H1 (cell line): Measurements from ENCODE around the gene UNC93A. TPM values are rescaled to one million over a fixed set of nuclear protein-coding genes. Genes with fewer than 3 reads are reported as not detected.

Source experiments
- CBX5 ChIP-seq: fragments of 300-800, 300-1000 bp; sonication (generic); IDR thresholded peaks from 2 replicates; pipeline ENCODE4 v1.7.1; 2016; ENCODE audit warnings: antibody characterized with exemption, low read length, low read depth
- EGR1 ChIP-seq: IDR thresholded peaks from 2 replicates; pipeline ENCODE4 v1.6.1; 2011; ENCODE audit warnings: low read depth, low read length, borderline replicate concordance
- RBBP5 ChIP-seq: IDR thresholded peaks from 2 replicates; pipeline ENCODE4 v1.7.1; 2012; ENCODE audit warnings: low read depth, mild to moderate bottlenecking, inconsistent platforms, low read length, moderate library complexity, borderline replicate concordance
- TCF12 ChIP-seq: IDR thresholded peaks from 2 replicates; pipeline ENCODE4 v1.6.1; 2011; ENCODE audit warnings: low read depth, mild to moderate bottlenecking, low read length
- ZNF274 ChIP-seq: IDR thresholded peaks from 2 replicates; pipeline ENCODE4 v1.7.0; 2012; ENCODE audit warnings: low read length, borderline replicate concordance; ENCODE audit errors: extremely low read depth
- polyA plus RNA-seq, 7 experiments: library from polyadenylated mRNA; depleted of rRNA in 3 of 7; stranded (reverse) in 5 of 7; unstranded in 2 of 7; fragments of >200 nt in 5 of 7; fragments of 200-250 nt in 2 of 7; gene quantifications; 1 replicate in 5 of 7; 2 replicates in 1 of 7; 4 replicates in 1 of 7; pipeline versions ENCODE4 v1.2.1 to v1.2.3, GENCODE V29; 2011 to 2013; ENCODE audit warnings: missing spikeins in 2 of 7, mixed read lengths in 2 of 7
- total RNA-seq: library from RNA; stranded (reverse); fragmentation: NEBNext Ultra II Directional; extraction: Animal tissue kit (Norgen Biotek cat#: 25700); gene quantifications from 2 replicates; pipeline ENCODE4 v1.2.1, GENCODE V29; 2021
- TF ChIP-seq, protein P1 (sequence below): fragments of 300-600 bp; sonication (generic); IDR thresholded peaks from 2 replicates; pipeline ENCODE4 v1.7.1; 2012; ENCODE audit warnings: low read length, moderate library complexity, mild to moderate bottlenecking, inconsistent platforms; ENCODE audit not compliant: insufficient replicate concordance

UNC93A gene
- total and polyA plus RNA-seq, 2 of the 8 experiments (the other 6 are each of a cell fraction or from before 2014, with no cell fraction given), result 0.39 TPM; not detected in 1

DNA sequence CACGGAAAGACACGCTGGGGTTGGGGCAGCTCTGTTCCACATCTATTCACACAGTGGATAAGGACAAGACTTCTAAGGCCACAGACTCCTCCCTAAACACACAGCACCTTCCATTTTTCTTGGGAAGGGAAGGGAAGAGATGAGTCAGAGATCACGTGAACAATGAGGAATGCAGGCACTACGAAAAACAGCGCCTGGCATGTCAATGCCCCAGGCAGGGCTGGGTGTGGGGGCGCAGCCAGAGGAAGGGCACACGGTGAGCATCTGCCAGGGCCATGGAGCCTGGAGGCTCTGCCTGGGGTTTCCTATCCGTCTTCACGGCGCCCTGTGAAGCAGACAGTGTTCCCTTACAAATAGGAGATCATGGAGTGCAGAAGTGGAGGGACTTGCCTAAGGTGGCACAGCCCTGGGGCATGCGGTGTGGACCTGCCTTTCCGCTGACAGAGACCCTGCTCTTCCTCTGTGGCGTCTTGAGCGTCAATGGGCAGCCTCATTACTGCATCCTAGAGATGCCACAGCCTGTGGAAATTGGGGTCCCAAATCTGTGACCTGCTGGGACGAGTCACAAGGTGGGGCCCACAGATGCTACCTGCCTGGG is 15.4 kb downstream of the UNC93A start (continued):
- TF ChIP-seq CBX5, result no peak
- TF ChIP-seq, protein P1, sequence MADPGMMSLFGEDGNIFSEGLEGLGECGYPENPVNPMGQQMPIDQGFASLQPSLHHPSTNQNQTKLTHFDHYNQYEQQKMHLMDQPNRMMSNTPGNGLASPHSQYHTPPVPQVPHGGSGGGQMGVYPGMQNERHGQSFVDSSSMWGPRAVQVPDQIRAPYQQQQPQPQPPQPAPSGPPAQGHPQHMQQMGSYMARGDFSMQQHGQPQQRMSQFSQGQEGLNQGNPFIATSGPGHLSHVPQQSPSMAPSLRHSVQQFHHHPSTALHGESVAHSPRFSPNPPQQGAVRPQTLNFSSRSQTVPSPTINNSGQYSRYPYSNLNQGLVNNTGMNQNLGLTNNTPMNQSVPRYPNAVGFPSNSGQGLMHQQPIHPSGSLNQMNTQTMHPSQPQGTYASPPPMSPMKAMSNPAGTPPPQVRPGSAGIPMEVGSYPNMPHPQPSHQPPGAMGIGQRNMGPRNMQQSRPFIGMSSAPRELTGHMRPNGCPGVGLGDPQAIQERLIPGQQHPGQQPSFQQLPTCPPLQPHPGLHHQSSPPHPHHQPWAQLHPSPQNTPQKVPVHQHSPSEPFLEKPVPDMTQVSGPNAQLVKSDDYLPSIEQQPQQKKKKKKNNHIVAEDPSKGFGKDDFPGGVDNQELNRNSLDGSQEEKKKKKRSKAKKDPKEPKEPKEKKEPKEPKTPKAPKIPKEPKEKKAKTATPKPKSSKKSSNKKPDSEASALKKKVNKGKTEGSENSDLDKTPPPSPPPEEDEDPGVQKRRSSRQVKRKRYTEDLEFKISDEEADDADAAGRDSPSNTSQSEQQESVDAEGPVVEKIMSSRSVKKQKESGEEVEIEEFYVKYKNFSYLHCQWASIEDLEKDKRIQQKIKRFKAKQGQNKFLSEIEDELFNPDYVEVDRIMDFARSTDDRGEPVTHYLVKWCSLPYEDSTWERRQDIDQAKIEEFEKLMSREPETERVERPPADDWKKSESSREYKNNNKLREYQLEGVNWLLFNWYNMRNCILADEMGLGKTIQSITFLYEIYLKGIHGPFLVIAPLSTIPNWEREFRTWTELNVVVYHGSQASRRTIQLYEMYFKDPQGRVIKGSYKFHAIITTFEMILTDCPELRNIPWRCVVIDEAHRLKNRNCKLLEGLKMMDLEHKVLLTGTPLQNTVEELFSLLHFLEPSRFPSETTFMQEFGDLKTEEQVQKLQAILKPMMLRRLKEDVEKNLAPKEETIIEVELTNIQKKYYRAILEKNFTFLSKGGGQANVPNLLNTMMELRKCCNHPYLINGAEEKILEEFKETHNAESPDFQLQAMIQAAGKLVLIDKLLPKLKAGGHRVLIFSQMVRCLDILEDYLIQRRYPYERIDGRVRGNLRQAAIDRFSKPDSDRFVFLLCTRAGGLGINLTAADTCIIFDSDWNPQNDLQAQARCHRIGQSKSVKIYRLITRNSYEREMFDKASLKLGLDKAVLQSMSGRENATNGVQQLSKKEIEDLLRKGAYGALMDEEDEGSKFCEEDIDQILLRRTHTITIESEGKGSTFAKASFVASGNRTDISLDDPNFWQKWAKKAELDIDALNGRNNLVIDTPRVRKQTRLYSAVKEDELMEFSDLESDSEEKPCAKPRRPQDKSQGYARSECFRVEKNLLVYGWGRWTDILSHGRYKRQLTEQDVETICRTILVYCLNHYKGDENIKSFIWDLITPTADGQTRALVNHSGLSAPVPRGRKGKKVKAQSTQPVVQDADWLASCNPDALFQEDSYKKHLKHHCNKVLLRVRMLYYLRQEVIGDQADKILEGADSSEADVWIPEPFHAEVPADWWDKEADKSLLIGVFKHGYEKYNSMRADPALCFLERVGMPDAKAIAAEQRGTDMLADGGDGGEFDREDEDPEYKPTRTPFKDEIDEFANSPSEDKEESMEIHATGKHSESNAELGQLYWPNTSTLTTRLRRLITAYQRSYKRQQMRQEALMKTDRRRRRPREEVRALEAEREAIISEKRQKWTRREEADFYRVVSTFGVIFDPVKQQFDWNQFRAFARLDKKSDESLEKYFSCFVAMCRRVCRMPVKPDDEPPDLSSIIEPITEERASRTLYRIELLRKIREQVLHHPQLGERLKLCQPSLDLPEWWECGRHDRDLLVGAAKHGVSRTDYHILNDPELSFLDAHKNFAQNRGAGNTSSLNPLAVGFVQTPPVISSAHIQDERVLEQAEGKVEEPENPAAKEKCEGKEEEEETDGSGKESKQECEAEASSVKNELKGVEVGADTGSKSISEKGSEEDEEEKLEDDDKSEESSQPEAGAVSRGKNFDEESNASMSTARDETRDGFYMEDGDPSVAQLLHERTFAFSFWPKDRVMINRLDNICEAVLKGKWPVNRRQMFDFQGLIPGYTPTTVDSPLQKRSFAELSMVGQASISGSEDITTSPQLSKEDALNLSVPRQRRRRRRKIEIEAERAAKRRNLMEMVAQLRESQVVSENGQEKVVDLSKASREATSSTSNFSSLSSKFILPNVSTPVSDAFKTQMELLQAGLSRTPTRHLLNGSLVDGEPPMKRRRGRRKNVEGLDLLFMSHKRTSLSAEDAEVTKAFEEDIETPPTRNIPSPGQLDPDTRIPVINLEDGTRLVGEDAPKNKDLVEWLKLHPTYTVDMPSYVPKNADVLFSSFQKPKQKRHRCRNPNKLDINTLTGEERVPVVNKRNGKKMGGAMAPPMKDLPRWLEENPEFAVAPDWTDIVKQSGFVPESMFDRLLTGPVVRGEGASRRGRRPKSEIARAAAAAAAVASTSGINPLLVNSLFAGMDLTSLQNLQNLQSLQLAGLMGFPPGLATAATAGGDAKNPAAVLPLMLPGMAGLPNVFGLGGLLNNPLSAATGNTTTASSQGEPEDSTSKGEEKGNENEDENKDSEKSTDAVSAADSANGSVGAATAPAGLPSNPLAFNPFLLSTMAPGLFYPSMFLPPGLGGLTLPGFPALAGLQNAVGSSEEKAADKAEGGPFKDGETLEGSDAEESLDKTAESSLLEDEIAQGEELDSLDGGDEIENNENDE, result no peak
- no peak for TF ChIP-seq TCF12
- TF ChIP-seq RBBP5, result no peak
- no peak for TF ChIP-seq EGR1
- TF ChIP-seq ZNF274, result no peak
